Stimulated activated CD8-positive, alpha-beta memory T cell treated with anti-CD3 and anti-CD28 coated beads, Interleukin-12 subunit alpha, Interleukin-12 subunit beta, amount 100 ng/mL, for 4 hours (primary cell): ENCODE data around the gene PSMB9.
"Not testable (repeated sequence)": the region's sequence is repeated elsewhere in the genome, so short reads cannot be mapped to it uniquely, and the experiment has no call there.

ENCODE experiments used
- DNase-seq: peaks from one replicate; pipeline ENCODE4 v3.0.0-alpha.2; 2020; ENCODE audit warnings: low read depth

The PSMB9 gene

DNA sequence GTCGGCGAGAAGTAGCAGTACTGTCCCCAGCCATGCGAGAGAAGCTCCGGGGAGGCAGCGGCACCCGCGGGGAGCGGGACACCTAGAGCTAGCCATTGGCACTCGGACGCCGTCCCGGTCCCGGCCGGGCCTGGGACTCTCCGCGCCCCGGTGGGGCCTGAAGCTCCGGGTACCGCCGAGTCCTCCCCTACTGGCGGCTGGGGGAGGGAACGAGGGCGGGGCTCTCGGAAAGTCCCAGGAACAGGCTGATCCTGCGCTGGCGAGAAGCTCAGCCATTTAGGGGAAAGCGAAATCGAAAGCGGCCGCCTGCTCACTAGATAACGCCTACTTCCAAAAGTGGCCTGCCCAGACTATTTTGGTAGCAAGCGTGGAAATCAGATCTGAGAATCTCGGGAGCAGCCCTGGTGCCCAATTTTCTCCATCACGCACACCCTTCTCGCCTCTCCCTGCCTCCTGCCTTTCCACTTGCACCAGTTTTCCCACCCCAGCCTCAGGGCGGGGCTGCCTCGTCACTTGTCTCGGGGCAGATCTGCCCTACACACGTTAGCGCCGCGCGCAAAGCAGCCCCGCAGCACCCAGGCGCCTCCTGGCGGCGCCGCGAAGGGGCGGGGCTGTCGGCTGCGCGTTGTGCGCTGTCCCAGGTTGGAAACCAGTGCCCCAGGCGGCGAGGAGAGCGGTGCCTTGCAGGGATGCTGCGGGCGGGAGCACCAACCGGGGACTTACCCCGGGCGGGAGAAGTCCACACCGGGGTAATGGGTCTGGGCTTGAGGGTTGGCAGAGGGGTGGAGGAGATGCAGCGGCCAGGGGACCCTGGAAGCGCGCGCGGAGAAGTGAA is at the start of gene PSMB9, which contains the start of gene TAP1:
TSS of gene PSMB9 (plus strand) at position 652 of the 835 bp plus-strand sequence. CDS start at position 690, 38 bp downstream.
TSS of gene TAP1 (minus strand) at position 164 of the 835 bp plus-strand sequence. CDS start at position 96, 68 bp downstream.
- peak; percentile 93 for DNase-seq

DNA sequence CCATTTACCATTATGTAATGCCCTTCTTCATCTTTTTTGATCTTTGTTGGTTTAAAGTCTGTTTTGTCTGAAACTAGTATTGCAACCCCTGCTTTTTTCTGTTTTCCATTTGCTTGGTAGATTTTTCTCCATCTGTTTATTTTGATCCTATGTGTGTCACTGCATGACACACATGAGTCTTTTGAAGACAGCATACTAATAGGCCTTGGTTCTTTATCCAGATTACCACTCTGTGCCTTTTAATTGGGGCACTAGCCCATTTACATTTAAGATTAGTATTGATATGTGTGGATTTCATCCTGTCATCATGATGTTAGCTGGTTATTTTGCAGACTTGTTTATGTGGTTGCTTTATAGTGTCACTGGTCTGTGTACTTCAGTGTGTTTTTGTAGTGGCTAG is 48.6 kb upstream of the PSMB9 start:
- not testable (repeated sequence) for DNase-seq

DNA sequence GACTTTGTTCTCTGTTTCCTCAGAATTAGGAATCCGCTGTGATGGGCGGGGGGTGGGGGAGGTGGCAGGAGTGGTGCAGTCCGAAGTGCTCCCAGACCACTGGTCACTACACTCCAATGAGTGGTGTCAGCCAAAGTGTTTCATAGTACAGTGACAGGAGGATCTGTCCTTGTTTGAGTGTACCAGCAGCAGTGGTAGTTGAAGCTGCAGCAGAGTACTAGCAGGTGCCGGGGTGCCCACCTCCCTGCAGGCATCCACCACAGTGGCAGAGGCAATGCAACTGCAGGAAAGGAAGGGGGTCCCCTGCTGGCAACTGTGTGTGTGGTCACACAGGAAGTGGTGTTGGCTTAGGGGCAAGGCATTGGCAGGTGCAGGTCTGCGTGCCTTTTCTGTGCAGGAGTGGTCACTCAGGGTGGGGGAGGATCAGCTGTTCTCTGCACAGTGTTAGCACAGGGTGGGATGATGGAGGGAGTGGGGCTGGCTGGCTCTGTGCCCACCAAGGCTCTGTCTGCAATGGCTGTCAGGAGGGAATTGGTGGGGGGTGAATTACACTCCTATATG is 46.9 kb upstream of the PSMB9 start:
- no peak for DNase-seq

DNA sequence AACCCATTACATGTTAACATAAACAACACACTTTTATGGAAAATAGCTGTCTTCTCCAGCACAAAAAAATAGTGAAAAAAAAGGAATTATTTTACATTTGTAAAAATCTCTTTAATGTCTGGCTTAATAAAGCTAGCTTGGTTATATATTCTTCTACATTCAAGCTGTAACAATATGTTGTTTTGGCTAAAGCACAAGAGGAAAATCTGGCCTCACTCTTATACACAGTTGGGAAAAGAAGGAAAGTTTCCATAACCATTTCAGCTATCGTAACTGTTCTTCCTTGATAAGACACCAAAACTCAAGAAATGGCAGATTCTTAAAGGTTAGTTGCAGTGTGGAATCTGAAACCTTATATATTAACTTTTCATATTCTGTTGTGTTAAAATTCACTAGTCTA is 44.8 kb upstream of the PSMB9 start:
- no peak for DNase-seq

DNA sequence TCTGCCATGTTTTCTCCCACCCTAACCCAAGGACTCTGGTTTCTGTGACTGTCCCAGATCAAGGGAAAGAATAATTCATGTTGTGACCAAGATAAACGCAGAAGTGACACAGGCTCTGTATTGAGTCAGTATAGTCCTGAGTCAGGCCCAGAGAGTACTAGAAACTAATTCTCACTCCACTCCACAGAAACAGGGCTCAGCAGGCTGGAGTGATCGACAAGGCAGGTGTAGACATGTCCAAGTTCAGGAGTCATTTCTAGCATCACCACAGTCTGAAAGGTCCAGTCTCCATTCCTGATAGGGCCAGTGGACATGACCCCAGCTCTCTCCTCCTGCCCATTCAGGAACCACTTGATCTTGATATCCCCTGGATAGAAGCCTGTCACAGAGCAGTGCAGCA is 39.8 kb upstream of the PSMB9 start:
- no peak for DNase-seq

DNA sequence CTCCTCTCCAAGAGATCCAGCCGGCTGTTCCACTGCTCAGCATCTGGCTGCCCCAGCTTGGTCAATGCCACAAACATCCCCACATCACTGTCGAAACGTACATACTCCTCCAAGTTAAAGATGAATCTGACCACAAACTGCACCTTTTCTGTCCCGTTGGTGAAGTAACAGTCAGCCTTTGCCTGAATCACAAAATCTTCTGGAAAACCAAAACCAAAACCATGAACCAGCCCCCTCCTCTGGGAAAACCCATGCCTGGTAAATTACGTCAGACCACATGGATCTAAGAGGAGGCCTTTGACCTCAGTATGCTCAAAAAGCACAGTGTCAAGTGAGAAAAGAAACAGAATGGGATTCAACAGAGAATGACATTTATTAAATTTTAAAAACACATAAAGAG is 38.9 kb upstream of the PSMB9 start:
- no peak for DNase-seq

DNA sequence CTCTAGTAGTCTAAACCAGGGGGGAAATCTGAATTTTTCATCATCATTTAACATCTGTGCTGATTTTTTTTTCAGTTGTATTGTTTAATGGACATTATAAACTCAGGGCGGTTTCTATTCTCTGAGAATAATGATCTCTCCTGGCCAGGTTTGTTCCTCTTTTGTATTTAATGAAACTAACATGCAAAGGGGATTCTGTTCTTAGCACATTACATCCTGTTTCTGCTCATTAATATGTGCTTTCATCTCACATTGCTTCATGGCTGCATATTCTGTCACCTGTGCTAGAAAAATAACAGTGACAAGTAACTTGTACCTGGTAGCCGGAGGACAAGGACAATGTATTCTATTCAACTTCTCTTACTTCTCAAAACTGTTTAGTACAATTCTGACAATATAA is 38.0 kb upstream of the PSMB9 start:
- DNase-seq: no peak

DNA sequence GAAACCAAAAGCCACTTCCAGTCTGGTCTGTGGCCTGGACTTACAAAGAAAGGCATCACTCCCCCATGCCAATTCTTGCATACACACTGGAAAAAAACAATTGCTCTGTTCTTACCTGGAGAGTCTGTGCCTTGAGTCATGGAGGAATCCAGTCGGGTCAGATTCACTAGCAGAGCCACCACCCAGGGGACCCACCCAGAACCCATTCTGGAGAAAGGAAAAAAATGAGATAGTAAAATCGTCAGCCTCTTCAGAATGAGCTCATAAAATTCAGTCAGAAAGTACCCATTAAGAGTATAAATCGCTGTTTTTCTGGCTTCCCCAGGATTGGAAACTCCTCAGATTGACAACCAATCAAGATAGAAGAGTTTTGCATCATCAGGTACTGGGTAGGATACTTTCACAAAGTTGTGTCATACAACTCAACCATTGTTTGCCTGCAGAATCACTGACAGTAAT is 37.2 kb upstream of the PSMB9 start, which contains the start of gene HLA-DOB:
TSS of gene HLA-DOB (minus strand) at position 257 of the 459 bp plus-strand sequence. CDS start at position 206, 51 bp downstream.
- DNase-seq: no peak

DNA sequence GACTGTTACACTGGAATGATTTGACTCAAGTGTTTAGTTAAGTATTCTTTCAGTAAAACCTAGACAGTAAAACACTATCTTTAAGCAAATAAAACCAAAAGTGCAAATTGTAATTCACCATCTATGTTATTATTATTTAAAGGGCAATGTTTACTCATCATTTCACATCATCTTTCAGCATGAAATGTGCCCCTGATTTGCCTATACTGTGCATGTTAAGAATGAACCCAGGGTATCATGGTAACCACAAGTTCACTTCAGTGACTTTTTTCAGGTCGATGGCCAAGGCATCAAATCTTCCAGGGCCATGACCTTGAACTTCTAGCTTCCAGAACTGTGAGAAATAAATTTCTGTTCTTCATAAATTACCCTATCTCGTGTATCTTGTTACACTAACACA is 35.1 kb upstream of the PSMB9 start:
- DNase-seq: no peak

DNA sequence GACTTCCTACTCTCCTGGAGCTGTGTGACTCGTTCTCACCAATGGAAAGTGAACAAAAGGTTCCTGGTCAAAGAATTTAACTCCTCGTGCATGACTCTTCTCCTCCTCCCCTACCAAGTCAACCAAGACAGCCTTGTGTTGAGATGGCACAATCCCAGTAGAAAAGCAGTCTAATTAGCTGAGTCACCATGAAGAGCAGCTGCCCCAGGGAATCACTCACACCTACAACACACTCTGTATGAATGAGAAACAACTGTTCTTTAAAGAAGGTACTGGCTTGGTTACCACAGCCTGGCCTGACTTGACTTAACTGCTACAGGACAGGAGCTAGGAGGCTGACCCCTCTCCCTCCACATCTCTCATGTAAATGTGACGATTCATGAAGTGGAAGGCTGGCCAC is 34.3 kb upstream of the PSMB9 start:
- DNase-seq: no peak

DNA sequence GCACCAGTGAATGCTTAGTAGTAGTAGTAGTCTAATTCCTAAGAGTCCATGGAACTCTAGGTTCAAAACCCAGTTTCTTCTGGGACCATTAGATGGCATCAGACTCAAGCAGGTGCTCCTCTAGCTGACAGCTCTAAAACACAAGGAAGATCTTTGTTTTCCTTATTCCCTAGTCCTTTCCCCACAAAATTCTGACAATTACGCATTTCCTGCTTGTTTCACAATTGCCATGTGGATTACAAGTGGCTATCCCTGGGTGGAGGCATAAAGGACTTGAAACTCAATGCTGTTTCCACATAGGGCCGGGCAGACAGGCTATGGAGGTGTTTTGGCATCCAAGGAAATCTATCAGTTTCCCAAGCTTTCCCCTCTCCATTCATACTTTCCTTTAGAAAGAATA is 28.0 kb upstream of the PSMB9 start:
- no peak for DNase-seq

DNA sequence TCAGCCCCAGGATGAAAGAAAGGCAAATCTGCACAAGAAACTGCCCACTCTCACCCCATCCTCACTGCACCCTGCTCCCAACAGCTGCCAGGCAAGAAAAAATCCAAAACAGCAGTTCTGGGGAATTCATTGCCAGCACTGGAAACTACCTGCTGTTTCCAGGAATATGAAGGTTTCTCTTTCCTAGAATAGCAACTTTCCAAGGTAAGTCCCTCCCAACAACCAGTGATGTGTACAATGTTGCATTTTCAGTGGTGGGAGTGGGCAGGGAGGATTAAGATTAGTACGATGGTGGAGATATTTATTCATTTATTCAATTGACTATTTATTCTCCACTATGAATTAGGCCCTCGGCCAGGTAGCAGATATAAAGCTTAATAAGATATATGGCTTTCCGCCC is 27.0 kb upstream of the PSMB9 start:
- no peak for DNase-seq

DNA sequence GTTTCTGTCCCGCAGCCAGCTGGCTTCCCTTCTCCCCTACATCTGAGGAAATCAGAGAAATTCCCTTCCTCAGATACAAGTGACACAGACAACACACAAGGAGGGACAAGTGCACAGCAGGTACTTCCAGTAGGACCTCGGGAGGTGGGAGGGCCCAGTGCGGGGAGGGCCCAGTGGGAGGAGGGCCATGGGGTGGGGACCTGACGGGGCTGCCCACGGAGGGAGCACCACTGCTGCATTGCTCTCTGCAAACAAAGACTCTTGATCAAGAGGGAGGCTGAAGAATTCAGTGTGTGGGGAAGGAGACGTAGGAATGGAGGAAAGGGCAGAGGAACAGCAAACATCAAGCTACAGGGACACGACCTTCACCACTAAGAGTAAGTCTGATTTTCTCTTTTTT is 24.5 kb upstream of the PSMB9 start:
- DNase-seq: no peak

DNA sequence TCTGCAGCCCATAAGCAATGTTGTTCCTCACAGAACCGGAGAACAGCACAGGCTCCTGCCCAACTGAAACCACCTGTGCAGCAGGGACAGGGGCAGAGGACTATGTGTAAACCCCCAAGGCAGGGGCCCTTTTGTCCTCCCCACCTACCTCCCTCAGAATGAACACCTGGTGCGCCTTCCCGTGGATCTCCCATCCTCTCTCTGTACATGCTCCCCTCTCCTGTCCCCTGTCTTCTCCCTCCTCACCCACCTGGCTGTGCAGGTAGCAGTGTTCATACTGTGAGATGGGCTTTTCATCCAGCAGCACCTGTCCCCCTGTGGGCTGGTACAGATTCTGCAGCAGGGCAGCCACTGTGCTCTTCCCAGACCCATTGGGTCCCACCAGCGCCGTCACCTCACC is 24.0 kb upstream of the PSMB9 start:
- DNase-seq: no peak

DNA sequence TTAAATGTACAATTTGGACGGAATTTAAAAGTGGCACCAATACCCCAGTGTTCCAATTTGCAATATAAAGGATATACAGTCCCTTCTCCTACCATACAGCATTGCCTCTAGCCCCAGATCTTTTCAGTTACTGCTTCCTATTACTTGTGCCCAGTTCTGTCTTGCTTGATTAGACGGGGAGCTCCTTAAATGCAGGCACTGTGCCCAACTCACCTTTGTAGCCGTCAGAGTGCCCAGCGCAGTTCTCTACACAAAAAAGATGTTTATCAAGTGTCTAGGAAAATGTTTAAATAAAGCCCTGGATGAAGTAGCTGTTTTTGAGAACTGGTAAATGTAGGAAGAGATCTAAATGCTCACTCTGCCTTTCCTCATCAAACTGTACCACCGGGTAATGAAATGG is 23.1 kb upstream of the PSMB9 start:
- no peak for DNase-seq

DNA sequence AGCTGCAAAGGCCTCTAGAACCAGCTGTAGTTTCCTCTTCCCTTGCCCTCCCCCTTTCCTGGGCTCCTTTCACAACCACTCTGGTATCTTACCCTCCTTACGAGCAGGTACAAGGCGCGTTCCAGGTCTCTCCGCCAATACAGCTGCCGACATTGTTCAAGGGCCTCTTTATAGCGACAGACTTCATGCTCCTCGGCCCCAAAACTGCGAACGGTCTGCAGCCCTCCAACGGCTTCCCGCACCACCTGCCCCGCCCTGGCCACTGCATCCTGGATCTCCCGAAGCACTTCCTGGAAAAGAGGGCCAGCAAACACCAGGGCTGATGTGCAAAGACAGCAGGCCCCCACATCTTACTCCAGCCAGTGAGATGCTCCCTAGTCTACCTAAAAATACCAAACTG is 21.5 kb upstream of the PSMB9 start:
- no peak for DNase-seq

DNA sequence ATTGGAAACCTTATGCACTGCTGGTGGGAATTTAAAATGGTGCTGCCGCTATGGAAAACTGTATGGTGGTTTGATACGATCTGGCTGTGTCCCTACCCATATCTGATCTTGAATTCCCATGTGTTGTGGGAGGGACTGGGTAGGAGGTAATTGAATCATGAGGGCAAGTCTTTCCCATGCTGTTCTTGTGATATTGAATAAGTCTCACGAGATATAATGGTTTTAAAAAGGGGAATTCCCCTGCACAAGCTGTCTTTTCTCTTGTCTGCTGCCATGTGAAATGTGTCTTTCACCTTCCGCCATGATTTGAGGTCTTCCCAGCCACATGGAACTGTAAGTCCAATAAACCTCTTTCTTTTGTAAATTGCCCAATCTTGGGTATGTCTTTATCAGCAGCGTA is 20.3 kb upstream of the PSMB9 start:
- no peak for DNase-seq

DNA sequence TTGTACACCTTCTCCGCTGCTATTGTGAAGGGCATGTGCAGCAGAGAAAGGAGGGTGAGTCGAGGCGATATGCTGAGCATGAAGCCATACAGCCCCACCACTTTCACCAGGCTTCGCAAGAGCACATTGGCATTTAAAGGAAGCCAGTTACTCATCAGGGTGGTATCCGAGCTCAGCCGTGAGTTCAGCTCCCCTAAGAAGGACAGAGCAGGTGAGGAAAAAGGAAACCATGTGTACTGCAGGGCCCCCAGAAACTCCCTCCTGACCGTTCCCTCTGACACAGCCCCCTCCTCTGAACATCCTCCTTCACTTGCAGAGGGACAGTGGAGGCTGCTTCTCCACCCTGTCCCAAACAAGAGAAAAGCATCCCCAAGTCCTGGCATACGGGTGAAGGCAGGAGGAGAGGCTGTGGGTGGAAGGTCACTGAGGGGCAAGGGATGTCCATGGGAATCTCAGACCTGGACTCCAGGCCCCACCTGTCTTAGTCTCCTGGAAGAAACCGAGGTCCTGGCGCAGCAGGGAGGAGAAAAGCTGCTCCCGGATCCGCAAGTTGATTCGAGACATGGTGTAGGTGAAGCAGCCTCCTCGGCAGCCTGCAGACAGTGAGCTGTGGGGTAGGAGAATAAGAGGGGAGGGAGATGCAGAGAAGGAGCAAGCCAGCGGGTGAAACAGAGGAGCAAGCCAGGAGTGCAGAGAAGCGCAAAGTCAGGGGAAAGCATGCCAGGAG is 18.7 kb upstream of the PSMB9 start:
- no peak for DNase-seq

DNA sequence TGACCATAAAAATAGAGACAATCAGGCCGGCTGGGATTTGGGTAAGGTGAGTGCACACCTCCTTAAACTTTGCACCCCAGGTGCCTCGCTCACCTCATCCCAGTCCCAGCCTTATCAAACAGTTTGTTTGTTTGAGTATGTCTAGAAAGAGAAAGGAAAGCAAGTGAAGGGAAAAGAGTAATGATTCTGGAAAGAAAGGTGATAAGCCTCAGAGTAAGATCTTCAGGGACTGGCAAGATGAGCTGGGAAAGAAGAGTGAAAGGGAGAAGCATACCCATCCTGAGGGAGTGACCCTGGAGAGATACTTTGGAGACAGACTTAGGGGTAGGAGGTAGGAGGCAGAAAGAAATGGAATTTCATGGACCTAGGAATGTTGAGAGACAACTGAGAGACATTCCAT is 17.1 kb upstream of the PSMB9 start:
- DNase-seq: no peak

DNA sequence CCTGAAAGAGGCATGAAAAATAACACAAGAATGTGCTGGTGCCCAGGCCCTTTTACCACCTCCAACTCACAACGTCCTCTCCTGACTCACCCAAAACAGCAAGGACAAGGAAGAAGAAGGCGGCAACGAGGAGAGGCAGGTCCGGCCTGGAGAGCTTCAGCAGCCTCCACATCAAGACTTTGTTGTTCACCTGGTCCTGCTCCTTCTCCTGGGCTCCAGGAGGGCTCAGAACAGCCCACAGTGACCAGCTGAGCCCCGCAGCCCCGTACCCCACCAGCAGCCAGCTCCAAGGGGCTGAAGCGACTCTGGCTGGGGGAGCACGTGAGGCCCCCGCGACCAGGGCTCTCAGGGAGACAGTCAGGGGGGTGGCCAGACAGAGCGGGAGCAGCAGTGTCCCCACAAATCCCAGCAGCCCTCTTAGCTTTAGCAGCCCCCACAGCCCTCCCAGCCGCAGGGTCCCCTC is 16.3 kb upstream of the PSMB9 start:
- no peak for DNase-seq

DNA sequence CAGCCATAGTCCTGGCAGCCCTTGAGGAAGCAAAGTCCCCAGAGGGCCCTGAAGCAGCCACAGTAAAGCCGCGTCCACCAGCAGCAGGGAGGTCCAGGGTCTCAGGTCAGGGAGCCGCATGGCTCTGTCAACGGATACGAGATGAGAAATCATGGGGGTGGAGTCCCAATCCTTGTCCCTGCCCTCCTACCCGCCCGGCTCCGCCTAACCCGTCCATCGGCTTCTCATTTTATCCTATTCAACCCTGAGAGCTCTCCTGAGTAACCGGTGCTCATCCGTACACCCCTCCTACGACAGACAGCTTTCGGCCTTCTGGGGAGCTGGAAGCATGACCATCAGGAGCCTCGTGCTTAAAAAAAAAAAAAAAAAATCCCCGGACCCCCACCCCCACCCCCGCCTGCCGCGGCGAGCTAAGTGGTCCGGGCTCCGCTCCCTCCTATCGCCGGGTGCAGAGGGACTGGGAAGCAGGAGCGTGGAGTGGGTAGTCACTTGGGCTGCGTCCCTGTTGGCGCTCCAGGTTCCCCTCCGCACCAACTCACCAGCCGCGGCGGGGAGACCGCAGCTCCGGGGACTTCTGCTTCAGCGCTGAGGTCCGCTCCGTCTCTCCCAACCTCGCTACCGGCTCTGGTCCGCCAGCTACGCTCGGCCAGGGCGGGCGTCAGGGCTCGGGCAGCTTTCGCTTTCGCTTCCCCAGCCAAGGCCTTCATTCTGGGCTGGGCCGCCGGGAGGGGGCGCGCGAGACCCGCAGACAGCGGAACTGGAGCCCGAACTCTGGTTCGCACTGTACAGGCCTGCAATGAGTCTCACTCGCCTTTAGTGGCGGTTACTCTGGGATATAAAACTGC is 15.7 kb upstream of the PSMB9 start, which contains the start of gene TAP2:
TSS of gene TAP2 (minus strand) at position 626 of the 845 bp plus-strand sequence. CDS start at position 120, 506 bp downstream.
- peak; percentile 95 for DNase-seq

DNA sequence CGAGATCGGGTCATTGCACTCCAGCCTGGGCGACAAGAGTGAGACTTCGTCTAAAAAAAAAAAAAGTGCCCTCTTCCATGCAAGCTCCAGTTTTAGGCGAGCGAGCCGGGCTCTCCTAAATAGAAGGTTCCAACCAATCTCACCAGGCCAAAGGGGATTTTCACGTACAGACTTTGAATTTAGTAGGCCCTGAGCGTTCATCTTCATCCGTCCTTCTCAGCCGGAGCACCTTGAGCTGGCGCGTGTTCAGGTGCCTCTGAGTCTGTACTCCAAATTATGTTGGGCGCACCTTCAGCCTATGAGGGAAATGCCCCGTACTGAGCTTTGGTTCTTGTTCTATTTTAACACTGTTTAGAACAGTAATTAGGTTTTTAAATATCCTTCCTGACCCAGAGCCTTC is 14.6 kb upstream of the PSMB9 start:
- DNase-seq: no peak
